ENCODE results near the gene CROCC2.

Gene CROCC2

GRCh38 chr2:240888130-240888889 is 17.8 kb upstream of the CROCC2 start:
- Histone ChIP-seq H3K27me3 (ENCODE audit: low read depth, low read length) (no peaks in the 10 kb centered on the region), H3K4me3 (ENCODE audit: low read depth in 1 of 2, low read length in 2 of 2) (no peak overlapping the region), H3K36me3 (ENCODE audit: control insufficient read depth in 1 of 2, insufficient read depth in 2 of 2, low read length in 2 of 2) (no peaks in the 10 kb centered on the region), H3K27ac (ENCODE audit: low read length) (no peak overlapping the region), H3K9me3 (ENCODE audit: control insufficient read depth in 1 of 2, low read length in 2 of 2) (no peaks in the 10 kb centered on the region), H3K4me1 (ENCODE audit: control insufficient read depth in 1 of 2, insufficient read depth in 2 of 2, low read length in 2 of 2) (no peaks in the 10 kb centered on the region)

GRCh38 chr2:240888890-240889573 is 17.1 kb upstream of the CROCC2 start:
- Histone ChIP-seq H3K4me3 (ENCODE audit: low read depth in 1 of 2, low read length in 2 of 2) (no peak overlapping the region), H3K4me1 (ENCODE audit: control insufficient read depth in 1 of 2, insufficient read depth in 2 of 2, low read length in 2 of 2) (no peaks in the 10 kb centered on the region), H3K9me3 (ENCODE audit: control insufficient read depth in 1 of 2, low read length in 2 of 2) (no peaks in the 10 kb centered on the region), H3K36me3 (ENCODE audit: control insufficient read depth in 1 of 2, insufficient read depth in 2 of 2, low read length in 2 of 2) (no peaks in the 10 kb centered on the region), H3K27ac (ENCODE audit: low read length) (no peak overlapping the region), H3K27me3 (ENCODE audit: low read depth, low read length) (no peaks in the 10 kb centered on the region)

- Histone ChIP-seq H3K36me3 (ENCODE audit: control insufficient read depth in 1 of 2, insufficient read depth in 2 of 2, low read length in 2 of 2) (no peaks in the 10 kb centered on the region), H3K27me3 (ENCODE audit: low read depth, low read length) (no peaks in the 10 kb centered on the region), H3K27ac (ENCODE audit: low read length) (no peak overlapping the region), H3K4me3 (ENCODE audit: low read depth in 1 of 2, low read length in 2 of 2) (no peak overlapping the region), H3K9me3 (ENCODE audit: control insufficient read depth in 1 of 2, low read length in 2 of 2) (no peaks in the 10 kb centered on the region), H3K4me1 (ENCODE audit: control insufficient read depth in 1 of 2, insufficient read depth in 2 of 2, low read length in 2 of 2) (no peaks in the 10 kb centered on the region)
These were observed 16.3 kb upstream of the CROCC2 start for GRCh38 chr2:240889601-240890560.

GRCh38 chr2:240890691-240891090 is 15.4 kb upstream of the CROCC2 start:
- no peak overlapping the region for H3K27ac ChIP-seq (ENCODE audit: low read length)
- H3K36me3 ChIP-seq (ENCODE audit: control insufficient read depth in 1 of 2, insufficient read depth in 2 of 2, low read length in 2 of 2), result no peaks in the 10 kb centered on the region
- no peaks in the 10 kb centered on the region for H3K9me3 ChIP-seq (ENCODE audit: control insufficient read depth in 1 of 2, low read length in 2 of 2)
- H3K4me3 ChIP-seq (ENCODE audit: low read depth in 1 of 2, low read length in 2 of 2), result no peak overlapping the region
- no peaks in the 10 kb centered on the region for H3K4me1 ChIP-seq (ENCODE audit: control insufficient read depth in 1 of 2, insufficient read depth in 2 of 2, low read length in 2 of 2)
- H3K27me3 ChIP-seq (ENCODE audit: low read depth, low read length), result no peaks in the 10 kb centered on the region

GRCh38 chr2:240891492-240892340 is 14.4 kb upstream of the CROCC2 start:
- no peaks in the 10 kb centered on the region for H3K4me1 ChIP-seq (ENCODE audit: control insufficient read depth in 1 of 2, insufficient read depth in 2 of 2, low read length in 2 of 2)
- no peak overlapping the region for H3K27ac ChIP-seq (ENCODE audit: low read length)
- no peaks in the 10 kb centered on the region for H3K9me3 ChIP-seq (ENCODE audit: control insufficient read depth in 1 of 2, low read length in 2 of 2)
- no peaks in the 10 kb centered on the region for H3K27me3 ChIP-seq (ENCODE audit: low read depth, low read length)
- H3K36me3 ChIP-seq (ENCODE audit: control insufficient read depth in 1 of 2, insufficient read depth in 2 of 2, low read length in 2 of 2), result no peaks in the 10 kb centered on the region
- no peak overlapping the region for H3K4me3 ChIP-seq (ENCODE audit: low read depth in 1 of 2, low read length in 2 of 2)

GRCh38 chr2:240892356-240892755 is 13.8 kb upstream of the CROCC2 start:
- Histone ChIP-seq H3K27ac (ENCODE audit: low read length) (no peak overlapping the region), H3K4me3 (ENCODE audit: low read depth in 1 of 2, low read length in 2 of 2) (no peak overlapping the region), H3K36me3 (ENCODE audit: control insufficient read depth in 1 of 2, insufficient read depth in 2 of 2, low read length in 2 of 2) (no peaks in the 10 kb centered on the region), H3K9me3 (ENCODE audit: control insufficient read depth in 1 of 2, low read length in 2 of 2) (no peaks in the 10 kb centered on the region), H3K27me3 (ENCODE audit: low read depth, low read length) (no peaks in the 10 kb centered on the region), H3K4me1 (ENCODE audit: control insufficient read depth in 1 of 2, insufficient read depth in 2 of 2, low read length in 2 of 2) (no peaks in the 10 kb centered on the region)

- H3K4me3 ChIP-seq (ENCODE audit: low read depth in 1 of 2, low read length in 2 of 2), result no peak overlapping the region
- no peak overlapping the region for H3K27ac ChIP-seq (ENCODE audit: low read length)
- no peaks in the 10 kb centered on the region for H3K27me3 ChIP-seq (ENCODE audit: low read depth, low read length)
- H3K4me1 ChIP-seq (ENCODE audit: control insufficient read depth in 1 of 2, insufficient read depth in 2 of 2, low read length in 2 of 2), result no peaks in the 10 kb centered on the region
- no peaks in the 10 kb centered on the region for H3K36me3 ChIP-seq (ENCODE audit: control insufficient read depth in 1 of 2, insufficient read depth in 2 of 2, low read length in 2 of 2)
- no peaks in the 10 kb centered on the region for H3K9me3 ChIP-seq (ENCODE audit: control insufficient read depth in 1 of 2, low read length in 2 of 2)
These were observed 13.2 kb upstream of the CROCC2 start for GRCh38 chr2:240892925-240893324.

GRCh38 chr2:240893363-240893844 is 12.7 kb upstream of the CROCC2 start:
- no peaks in the 10 kb centered on the region for H3K27me3 ChIP-seq (ENCODE audit: low read depth, low read length)
- H3K4me1 ChIP-seq (ENCODE audit: control insufficient read depth in 1 of 2, insufficient read depth in 2 of 2, low read length in 2 of 2), result no peaks in the 10 kb centered on the region
- H3K4me3 ChIP-seq (ENCODE audit: low read depth in 1 of 2, low read length in 2 of 2), result no peak overlapping the region
- H3K9me3 ChIP-seq (ENCODE audit: control insufficient read depth in 1 of 2, low read length in 2 of 2), result no peaks in the 10 kb centered on the region
- no peak overlapping the region for H3K27ac ChIP-seq (ENCODE audit: low read length)
- no peaks in the 10 kb centered on the region for H3K36me3 ChIP-seq (ENCODE audit: control insufficient read depth in 1 of 2, insufficient read depth in 2 of 2, low read length in 2 of 2)

- Histone ChIP-seq H3K36me3 (ENCODE audit: control insufficient read depth in 1 of 2, insufficient read depth in 2 of 2, low read length in 2 of 2) (no peaks in the 10 kb centered on the region), H3K4me3 (ENCODE audit: low read depth in 1 of 2, low read length in 2 of 2) (no peak overlapping the region), H3K27ac (ENCODE audit: low read length) (no peak overlapping the region), H3K27me3 (ENCODE audit: low read depth, low read length) (no peaks in the 10 kb centered on the region), H3K4me1 (ENCODE audit: control insufficient read depth in 1 of 2, insufficient read depth in 2 of 2, low read length in 2 of 2) (no peaks in the 10 kb centered on the region), H3K9me3 (ENCODE audit: control insufficient read depth in 1 of 2, low read length in 2 of 2) (no peaks in the 10 kb centered on the region)
These were observed 12.1 kb upstream of the CROCC2 start for GRCh38 chr2:240894006-240894405.

- H3K4me1 ChIP-seq (ENCODE audit: control insufficient read depth in 1 of 2, insufficient read depth in 2 of 2, low read length in 2 of 2), result no peaks in the 10 kb centered on the region
- H3K27ac ChIP-seq (ENCODE audit: low read length), result no peak overlapping the region
- H3K36me3 ChIP-seq (ENCODE audit: control insufficient read depth in 1 of 2, insufficient read depth in 2 of 2, low read length in 2 of 2), result no peaks in the 10 kb centered on the region
- H3K4me3 ChIP-seq (ENCODE audit: low read depth in 1 of 2, low read length in 2 of 2), result no peak overlapping the region
- no peaks in the 10 kb centered on the region for H3K9me3 ChIP-seq (ENCODE audit: control insufficient read depth in 1 of 2, low read length in 2 of 2)
- H3K27me3 ChIP-seq (ENCODE audit: low read depth, low read length), result no peaks in the 10 kb centered on the region
These were observed 11.1 kb upstream of the CROCC2 start for GRCh38 chr2:240894836-240895558.
